Gastrocnemius medialis (tissue), 4 donors: ENCODE measurements around the gene RACK1.
A peak's percentile ranks its signal among the peaks of the same experiment; 100 is the strongest.

Source experiments
- POLR2A ChIP-seq, 2 donors: fragments of 450-650 bp; IDR thresholded peaks; one replicate each; pipeline ENCODE4 v1.6.1; 2017; ENCODE audit warnings: antibody characterized with exemption in 2 of 2, mild to moderate bottlenecking in 2 of 2, moderate library complexity in 2 of 2
- TF ChIP-seq, protein P1 (sequence below), 5 experiments: fragments of 450-650 bp in 3 of 5; fragments of 200-600 bp in 2 of 5; sonication (generic) in 2 of 5; IDR thresholded peaks in 4 of 5; conservative IDR thresholded peaks in 1 of 5; 1 replicate in 4 of 5; 2 replicates in 1 of 5; pipeline ENCODE4 v1.5.1; 2016 to 2019; ENCODE audit warnings: antibody characterized with exemption in 5 of 5, mild to moderate bottlenecking in 3 of 5, moderate library complexity in 3 of 5

DNA sequence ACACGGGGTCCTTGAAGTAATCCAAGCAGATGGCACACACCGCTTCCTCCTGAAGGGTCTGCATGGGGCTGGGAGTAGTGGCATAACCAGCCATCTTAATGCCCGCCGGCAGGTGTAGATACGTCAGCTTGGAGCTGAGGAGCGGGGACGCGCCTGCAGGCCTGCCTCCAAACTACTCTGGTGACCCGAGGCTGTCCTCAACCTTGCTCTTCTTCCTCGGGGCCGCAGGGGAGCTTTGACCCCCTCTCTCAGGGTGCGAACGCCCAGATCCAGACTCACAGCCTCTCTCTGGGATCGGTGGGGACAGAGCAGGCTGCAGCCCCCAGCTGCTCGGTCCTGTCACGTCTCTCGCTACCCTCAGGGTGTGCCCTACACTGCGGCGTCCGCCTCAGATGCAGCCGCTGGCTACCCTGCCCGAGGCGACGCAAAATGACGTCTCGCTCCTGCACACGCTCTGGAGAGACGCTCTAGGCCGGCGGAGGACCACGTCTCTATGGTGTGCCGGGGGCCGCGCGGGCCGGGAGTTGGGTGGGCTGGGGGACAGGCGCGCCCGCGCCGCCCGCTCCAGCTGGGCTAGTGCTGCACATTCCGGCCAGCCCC, 17.1 kb upstream of the RACK1 start, which contains the start of gene TRIM52:
- TF ChIP-seq, protein P1, sequence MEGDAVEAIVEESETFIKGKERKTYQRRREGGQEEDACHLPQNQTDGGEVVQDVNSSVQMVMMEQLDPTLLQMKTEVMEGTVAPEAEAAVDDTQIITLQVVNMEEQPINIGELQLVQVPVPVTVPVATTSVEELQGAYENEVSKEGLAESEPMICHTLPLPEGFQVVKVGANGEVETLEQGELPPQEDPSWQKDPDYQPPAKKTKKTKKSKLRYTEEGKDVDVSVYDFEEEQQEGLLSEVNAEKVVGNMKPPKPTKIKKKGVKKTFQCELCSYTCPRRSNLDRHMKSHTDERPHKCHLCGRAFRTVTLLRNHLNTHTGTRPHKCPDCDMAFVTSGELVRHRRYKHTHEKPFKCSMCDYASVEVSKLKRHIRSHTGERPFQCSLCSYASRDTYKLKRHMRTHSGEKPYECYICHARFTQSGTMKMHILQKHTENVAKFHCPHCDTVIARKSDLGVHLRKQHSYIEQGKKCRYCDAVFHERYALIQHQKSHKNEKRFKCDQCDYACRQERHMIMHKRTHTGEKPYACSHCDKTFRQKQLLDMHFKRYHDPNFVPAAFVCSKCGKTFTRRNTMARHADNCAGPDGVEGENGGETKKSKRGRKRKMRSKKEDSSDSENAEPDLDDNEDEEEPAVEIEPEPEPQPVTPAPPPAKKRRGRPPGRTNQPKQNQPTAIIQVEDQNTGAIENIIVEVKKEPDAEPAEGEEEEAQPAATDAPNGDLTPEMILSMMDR (IDR thresholded peaks at IDR 0.05 in 4 of 5, conservative IDR thresholded peaks at IDR 0.05 in 1 of 5), result no peak
- peak; percentile 96 for TF ChIP-seq POLR2A (IDR thresholded peaks at IDR 0.05)
